A673 (cell line): ENCODE data around the gene HIGD1C. TPM values are rescaled to one million over a fixed set of nuclear protein-coding genes. Genes with fewer than 3 reads are reported as not detected.

Experiments used
- BruUV-seq: library from RNA; stranded (reverse); fragments of 400-500 nt; replicated peaks from 2 replicates; lab custom pipeline; 2021; lab: Mats Ljungman, UMichigan
- CTCF ChIA-PET: fragments of 300-600 bp; sonication (Branson Sonifier 250); formaldehyde crosslinking; loops from one replicate; lab custom pipeline; 2022; ENCODE audit warnings: antibody characterized with exemption; lab: Charles Lee
- POLR2A ChIA-PET: fragments of 300-600 bp; sonication (Branson Sonifier 250); formaldehyde crosslinking; loops from one replicate; lab custom pipeline; 2022; ENCODE audit warnings: antibody characterized with exemption; ENCODE audit not compliant: low non-redundant PET; lab: Charles Lee
- DNase-seq: peaks from one replicate; pipeline ENCODE4 v3.0.0-alpha.2; 2015; ENCODE audit warnings: low spot score
- H3K27ac ChIP-seq: fragments of 200-600 bp; sonication (generic); 2 replicates; pipeline ENCODE4 v1.5.1; 2016; ENCODE audit warnings: mixed run types, low read depth, mild to moderate bottlenecking, mixed read lengths, antibody characterized with exemption, low read length; ENCODE audit not compliant: poor library complexity, severe bottlenecking
- H3K27me3 ChIP-seq: fragments of 200-600 bp; sonication (generic); replicated peaks from 2 replicates; pipeline ENCODE4 v1.6.1; 2017; ENCODE audit warnings: mixed run types, low read depth, mild to moderate bottlenecking, mixed read lengths, antibody characterized with exemption, low read length; ENCODE audit not compliant: insufficient read depth, poor library complexity
- H3K36me3 ChIP-seq: fragments of 200-600 bp; sonication (generic); 2 replicates; pipeline ENCODE4 v1.6.1; 2016; ENCODE audit warnings: mixed run types, mild to moderate bottlenecking, mixed read lengths, antibody characterized with exemption, low read length; ENCODE audit not compliant: insufficient read depth, poor library complexity, severe bottlenecking
- H3K4me1 ChIP-seq: fragments of 200-600 bp; sonication (generic); 2 replicates; pipeline ENCODE4 v1.6.1; 2017; ENCODE audit warnings: mixed run types, mild to moderate bottlenecking, mixed read lengths, antibody characterized with exemption, low read length; ENCODE audit not compliant: insufficient read depth, poor library complexity, severe bottlenecking
- H3K4me3 ChIP-seq: fragments of 200-600 bp; sonication (generic); 2 replicates; pipeline ENCODE4 v1.5.1; 2016; ENCODE audit warnings: low read depth, mixed run types, mild to moderate bottlenecking, mixed read lengths, low read length; ENCODE audit not compliant: poor library complexity, severe bottlenecking
- H3K9me3 ChIP-seq: fragments of 200-600 bp; sonication (generic); 2 replicates; pipeline ENCODE4 v1.6.1; 2016; ENCODE audit warnings: mixed run types, low read depth, mild to moderate bottlenecking, mixed read lengths, antibody characterized with exemption, low read length; ENCODE audit not compliant: poor library complexity, severe bottlenecking
- EZH2 ChIP-seq: fragments of 200-600 bp; sonication (generic); IDR thresholded peaks from 2 replicates; pipeline ENCODE4 v1.6.1; 2017; ENCODE audit warnings: borderline replicate concordance, low read depth, mild to moderate bottlenecking, mixed read lengths, antibody characterized with exemption, low read length; ENCODE audit not compliant: poor library complexity, severe bottlenecking
- intact Hi-C: fragments of 100-400 bp; cut with micrococcal nuclease; formaldehyde crosslinking; loops from one replicate; pipeline ENCODE4 v1.10.0; 2022; ENCODE audit not compliant: unreplicated experiment
- total RNA-seq: library from RNA; stranded (reverse); gene quantifications from 2 replicates; pipeline ENCODE4 v1.2.3, GENCODE V29; 2021
- TF ChIP-seq, protein P1 (sequence below): fragments of 300-800, 200-600 bp; sonication (generic); conservative IDR thresholded peaks from 2 replicates; pipeline ENCODE4 v1.5.1; 2017; ENCODE audit warnings: low read depth, mild to moderate bottlenecking, antibody characterized with exemption, low read length, moderate library complexity, mixed read lengths

The HIGD1C gene
- total RNA-seq, 1 experiment from 2014 or later, result not detected

DNA sequence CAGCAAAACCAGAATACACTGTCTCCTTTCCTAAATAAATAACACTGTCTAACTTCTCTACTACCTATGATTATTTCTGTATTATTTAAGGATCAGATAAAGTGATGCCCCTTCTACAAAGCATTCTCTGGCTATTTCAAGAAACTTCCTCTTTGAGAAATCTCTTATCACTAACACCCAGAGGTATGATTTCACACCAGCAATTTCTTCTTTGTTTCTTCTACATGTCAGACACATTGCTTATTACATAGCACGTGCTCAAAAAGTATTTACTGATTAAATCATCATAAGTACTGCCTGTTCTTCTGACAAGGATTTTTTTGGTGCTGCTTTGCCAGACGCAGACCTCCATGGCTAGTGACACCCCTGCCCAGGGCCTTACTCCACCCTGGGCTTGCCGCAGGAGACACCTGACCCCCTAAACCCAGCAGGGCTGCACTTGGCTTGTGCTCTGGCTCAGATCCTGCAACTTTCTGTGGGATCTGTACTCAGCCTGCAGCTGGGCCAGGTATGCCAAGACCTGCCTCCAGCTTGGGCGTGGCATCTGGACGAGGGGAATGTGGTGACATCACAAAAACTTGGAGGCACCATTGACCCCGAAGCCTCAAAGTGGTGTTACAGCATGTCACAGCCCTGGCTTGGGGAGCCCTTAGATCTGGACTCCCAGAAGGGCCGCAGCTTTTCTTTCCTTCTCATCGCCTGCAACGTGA is 15.4 kb upstream of the HIGD1C start:
- H3K27me3 ChIP-seq, result no peaks in the 10 kb centered on the region
- no peak for TF ChIP-seq EZH2
- TF ChIP-seq, protein P1, sequence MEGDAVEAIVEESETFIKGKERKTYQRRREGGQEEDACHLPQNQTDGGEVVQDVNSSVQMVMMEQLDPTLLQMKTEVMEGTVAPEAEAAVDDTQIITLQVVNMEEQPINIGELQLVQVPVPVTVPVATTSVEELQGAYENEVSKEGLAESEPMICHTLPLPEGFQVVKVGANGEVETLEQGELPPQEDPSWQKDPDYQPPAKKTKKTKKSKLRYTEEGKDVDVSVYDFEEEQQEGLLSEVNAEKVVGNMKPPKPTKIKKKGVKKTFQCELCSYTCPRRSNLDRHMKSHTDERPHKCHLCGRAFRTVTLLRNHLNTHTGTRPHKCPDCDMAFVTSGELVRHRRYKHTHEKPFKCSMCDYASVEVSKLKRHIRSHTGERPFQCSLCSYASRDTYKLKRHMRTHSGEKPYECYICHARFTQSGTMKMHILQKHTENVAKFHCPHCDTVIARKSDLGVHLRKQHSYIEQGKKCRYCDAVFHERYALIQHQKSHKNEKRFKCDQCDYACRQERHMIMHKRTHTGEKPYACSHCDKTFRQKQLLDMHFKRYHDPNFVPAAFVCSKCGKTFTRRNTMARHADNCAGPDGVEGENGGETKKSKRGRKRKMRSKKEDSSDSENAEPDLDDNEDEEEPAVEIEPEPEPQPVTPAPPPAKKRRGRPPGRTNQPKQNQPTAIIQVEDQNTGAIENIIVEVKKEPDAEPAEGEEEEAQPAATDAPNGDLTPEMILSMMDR, result no peak
- CTCF ChIA-PET, result no interaction called here
- H3K4me3 ChIP-seq, result no peak overlapping the region
- H3K36me3 ChIP-seq, result no peaks in the 10 kb centered on the region
- intact Hi-C loops, result no loop called here
- no peak for DNase-seq
- H3K4me1 ChIP-seq, result peaks cover 6% of the 10 kb centered on the region
- no peak overlapping the region for H3K27ac ChIP-seq
- POLR2A ChIA-PET, result no interaction called here
- BruUV-seq, result no TSS peak
- no peaks in the 10 kb centered on the region for H3K9me3 ChIP-seq

DNA sequence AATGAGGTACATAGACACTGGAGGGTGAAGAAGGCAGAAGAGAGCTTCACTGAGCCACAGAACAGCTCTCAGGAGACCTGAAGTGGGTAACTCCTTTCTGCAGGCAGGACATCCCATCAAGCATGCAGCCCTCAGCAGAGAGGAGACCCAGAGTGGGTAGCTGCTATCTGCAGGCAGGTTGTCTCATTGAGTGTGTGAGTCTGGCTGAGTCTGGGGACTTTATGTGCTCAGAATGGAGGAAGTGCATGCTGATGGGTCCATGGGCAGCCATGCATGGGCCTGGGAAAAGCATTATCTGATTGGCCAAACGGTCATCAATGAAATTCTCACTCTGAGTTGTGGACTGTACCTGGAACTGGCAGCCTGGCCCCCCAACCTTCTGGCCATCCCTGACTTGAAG is 14.7 kb upstream of the HIGD1C start:
- Histone ChIP-seq H3K4me3 (no peak overlapping the region), H3K9me3 (no peaks in the 10 kb centered on the region), H3K36me3 (no peaks in the 10 kb centered on the region), H3K4me1 (peaks cover 6% of the 10 kb centered on the region), H3K27ac (no peak overlapping the region), H3K27me3 (no peaks in the 10 kb centered on the region)
- ChIA-PET POLR2A (no interaction called here), CTCF (no interaction called here)
- DNase-seq, result no peak
- no TSS peak for BruUV-seq
- no peak for TF ChIP-seq EZH2
- TF ChIP-seq, protein P1, result no peak
- intact Hi-C loops, result no loop called here

DNA sequence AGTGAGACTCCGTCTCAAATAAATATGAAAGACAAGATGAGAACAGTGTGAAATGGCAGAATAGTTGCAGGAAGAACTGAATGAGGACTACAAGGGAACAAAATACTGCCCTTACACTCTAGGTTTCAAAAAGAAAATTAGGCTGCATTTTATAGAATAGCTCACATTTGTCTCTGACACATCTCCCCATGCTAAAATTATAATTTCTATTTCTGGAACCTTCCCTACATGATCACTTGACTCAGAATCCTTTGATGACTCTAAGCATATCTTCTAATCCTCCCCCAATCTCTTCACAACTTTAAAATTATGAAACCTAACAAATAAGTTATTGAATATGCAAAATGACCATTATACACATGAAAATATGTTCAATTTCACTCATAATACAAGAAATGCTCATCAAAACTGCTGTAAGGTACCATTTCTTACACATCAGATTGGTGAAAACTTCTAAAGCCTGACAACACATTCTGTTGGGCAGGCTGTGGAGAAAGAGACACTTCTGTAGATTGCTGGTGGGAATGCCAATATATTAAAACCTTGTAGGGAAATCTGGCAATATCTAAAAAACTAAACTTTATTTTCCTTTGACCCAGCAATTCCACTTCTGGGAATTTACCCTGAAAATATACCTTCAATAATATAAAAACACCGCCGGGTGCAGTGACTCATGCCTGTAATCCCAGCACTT is 4.3 kb upstream of the HIGD1C start:
- no peaks in the 10 kb centered on the region for H3K4me1 ChIP-seq
- no TSS peak for BruUV-seq
- intact Hi-C loops, result no loop called here
- no peak overlapping the region for H3K4me3 ChIP-seq
- no peak overlapping the region for H3K27ac ChIP-seq
- no peak for DNase-seq
- ChIA-PET POLR2A (no interaction called here), CTCF (interaction anchor here (0.6 kb wide), 1 partner anchor 123 kb away, joined by 8 read pairs; no protein-coding TSS in a partner anchor)
- H3K27me3 ChIP-seq, result no peaks in the 10 kb centered on the region
- no peaks in the 10 kb centered on the region for H3K36me3 ChIP-seq
- TF ChIP-seq, protein P1, result no peak
- no peaks in the 10 kb centered on the region for H3K9me3 ChIP-seq
